K562 (cell line): ENCODE data around the gene SART1. TPM values are rescaled to one million over a fixed set of nuclear protein-coding genes. Genes with fewer than 3 reads are reported as not detected.

Experiments used
- ATAC-seq: fragments of 200-7000 bp; cut with Tn5 transposase; 3 replicates; pipeline ENCODE4 v1.9.1; 2020; ENCODE audit warnings: moderate library complexity
- BruUV-seq: library from RNA; stranded (reverse); fragments of 400-500 nt; replicated peaks from 2 replicates; lab custom pipeline; 2021; lab: Mats Ljungman, UMichigan
- CTCF ChIA-PET: fragments of 300-600 bp; formaldehyde crosslinking; extraction: SDS; loops from one replicate; lab custom pipeline; 2021; ENCODE audit warnings: low intra/inter-chr PET ratio; lab: Yijun Ruan, JAX
- POLR2A ChIA-PET: fragments of 300-600, 350-650 bp; sonication (Branson Sonifier 250); formaldehyde crosslinking; extraction: SDS; loops from one replicate; lab custom pipeline; 2021; ENCODE audit warnings: antibody characterized with exemption, inconsistent platforms; lab: Yijun Ruan, JAX
- DNase-seq, 4 experiments: peaks; one replicate each; pipeline versions ENCODE4 v3.0.0 to v3.0.0-alpha.2; 2011 to 2018; ENCODE audit warnings: low spot score in 3 of 4, mixed read lengths in 3 of 4; ENCODE audit errors: extremely low read depth in 1 of 4
- FAIRE-seq: peaks from 2 replicates; lab custom pipeline; 2011; peaks lifted over from hg19 to GRCh38; lab: Jason Lieb, UNC
- H2AFZ ChIP-seq: 2 replicates; pipeline ENCODE4 v1.6.0; 2011; ENCODE audit warnings: low read depth, low read length, control low read depth, inconsistent platforms
- H3K27ac ChIP-seq: fragments of 200-600 bp; 3 replicates; pipeline ENCODE4 v1.8.0; 2011; ENCODE audit warnings: low read depth, mild to moderate bottlenecking, control low read depth, inconsistent platforms, low read length, moderate library complexity, mixed read lengths; ENCODE audit errors: extremely low read depth
- H3K27me3 ChIP-seq, 2 experiments: fragments of 300-600 bp in 1 of 2; 2 replicates in 1 of 2; 3 replicates in 1 of 2; pipeline versions ENCODE4 v1.6.0 to v1.8.0; 2011; ENCODE audit warnings: inconsistent platforms in 2 of 2, low read length in 2 of 2, mild to moderate bottlenecking in 1 of 2, mixed read lengths in 1 of 2, moderate library complexity in 1 of 2; ENCODE audit not compliant: control insufficient read depth in 2 of 2, insufficient read depth in 2 of 2
- H3K36me3 ChIP-seq: fragments of 300-600 bp; 3 replicates; pipeline ENCODE4 v1.8.0; 2011; ENCODE audit warnings: mild to moderate bottlenecking, low read length, inconsistent platforms; ENCODE audit not compliant: control insufficient read depth, insufficient read depth
- H3K4me1 ChIP-seq, 2 experiments: fragments of 200-600 bp in 1 of 2; replicated peaks in 1 of 2; 2 replicates in 1 of 2; 3 replicates in 1 of 2; pipeline versions ENCODE4 v1.5.1 to v1.8.0; 2011; ENCODE audit warnings: inconsistent platforms in 2 of 2, low read length in 2 of 2, mild to moderate bottlenecking in 1 of 2, mixed read lengths in 1 of 2, moderate library complexity in 1 of 2; ENCODE audit not compliant: control insufficient read depth in 2 of 2, insufficient read depth in 2 of 2
- H3K4me2 ChIP-seq: 2 replicates; pipeline ENCODE4 v1.6.1; 2011; ENCODE audit warnings: low read length, control low read depth, inconsistent platforms, mixed read lengths; ENCODE audit not compliant: insufficient read depth
- H3K4me3 ChIP-seq: fragments of 200-600 bp; sonication (generic), shearing (Covaris generic); 2 replicates; pipeline ENCODE4 v1.5.1; 2016; ENCODE audit warnings: control low read depth, inconsistent platforms
- H3K79me2 ChIP-seq: fragments of 200-600 bp; 3 replicates; pipeline ENCODE4 v1.8.0; 2011; ENCODE audit warnings: low read length, inconsistent platforms; ENCODE audit not compliant: control insufficient read depth, insufficient read depth
- H3K9ac ChIP-seq, 2 experiments: 2 replicates each; pipeline versions ENCODE4 v1.6.0 to v1.6.1; 2011; ENCODE audit warnings: low read depth in 2 of 2, low read length in 2 of 2, control low read depth in 1 of 2, inconsistent platforms in 1 of 2, mild to moderate bottlenecking in 1 of 2, mixed read lengths in 1 of 2; ENCODE audit not compliant: insufficient read depth in 1 of 2
- H3K9me1 ChIP-seq: one replicate; pipeline ENCODE4 v1.6.0; 2011; ENCODE audit warnings: inconsistent platforms, mild to moderate bottlenecking, low read length, moderate library complexity; ENCODE audit not compliant: control insufficient read depth, insufficient read depth
- H3K9me3 ChIP-seq: replicated peaks from 2 replicates; pipeline ENCODE4 v1.5.1; 2011; ENCODE audit warnings: low read depth, low read length, inconsistent platforms; ENCODE audit not compliant: control insufficient read depth, insufficient read depth
- H4K20me1 ChIP-seq: replicated peaks from 2 replicates; pipeline ENCODE4 v1.6.1; 2011; ENCODE audit warnings: low read length, inconsistent platforms, mixed read lengths; ENCODE audit not compliant: control insufficient read depth, insufficient read depth
- ELF4 ChIP-seq: fragments of 450-650 bp; formaldehyde crosslinking; IDR thresholded peaks from 2 replicates; pipeline ENCODE4 v1.4.0; 2022; ENCODE audit warnings: missing genetic modification characterization
- KAT7 ChIP-seq: sonication (generic); formaldehyde crosslinking; IDR thresholded peaks from 2 replicates; pipeline ENCODE4 v1.8.0; 2022; ENCODE audit warnings: missing genetic modification reagents, mild to moderate bottlenecking, borderline replicate concordance
- TBP ChIP-seq: optimal IDR thresholded peaks from 2 replicates; pipeline ENCODE3; 2011; ENCODE audit warnings: low read depth, low read length, improper control_type of control experiment
- TCF3 ChIP-seq: sonication (generic); formaldehyde crosslinking; IDR thresholded peaks from 2 replicates; pipeline ENCODE4 v1.4.0; 2020; ENCODE audit warnings: mild to moderate bottlenecking, missing genetic modification reagents
- TOE1 ChIP-seq, 2 experiments: fragments of 450-650 bp in 1 of 2; sonication (generic) in 1 of 2; formaldehyde crosslinking in 1 of 2; IDR thresholded peaks; 2 replicates each; pipeline versions ENCODE4 v1.7.1 to v1.8.0; 2016 to 2022; ENCODE audit warnings: borderline replicate concordance in 2 of 2, mild to moderate bottlenecking in 2 of 2, antibody characterized with exemption in 1 of 2, inconsistent platforms in 1 of 2, low read depth in 1 of 2, missing genetic modification reagents in 1 of 2, moderate library complexity in 1 of 2
- TSC22D4 ChIP-seq: fragments of 450-650 bp; IDR thresholded peaks from 2 replicates; pipeline ENCODE4 v1.6.1; 2016; ENCODE audit warnings: missing genetic modification characterization, missing biosample characterization, control low read depth
- ZC3H11A ChIP-seq: IDR thresholded peaks from 2 replicates; pipeline ENCODE4 v1.6.1; 2012; ENCODE audit warnings: low read depth, low read length, improper control_type of control experiment
- WGBS: fragments of 100-300 bp; shearing (Covaris generic); methylation state at CpG from one replicate; pipeline ENCODE4 v1.1.6; 2016; ENCODE audit warnings: low coverage, mixed read lengths; ENCODE audit not compliant: insufficient coverage; ENCODE audit errors: missing lambda C conversion rate; 5-methylcytosine and 5-hydroxymethylcytosine counted together
- in situ Hi-C: fragments of 300-500 bp; cut with MboI; formaldehyde crosslinking; loops from 4 replicates; pipeline ENCODE4 v1.15.0; 2018; ENCODE audit warnings: inconsistent platforms, mixed read lengths
- intact Hi-C: fragments of 100-400 bp; cut with micrococcal nuclease; formaldehyde crosslinking; loops from 2 replicates; pipeline ENCODE4 v1.14.2; 2022
- polyA plus RNA-seq, 8 experiments: library from polyadenylated mRNA; depleted of rRNA in 4 of 8; stranded (reverse) in 5 of 8; unstranded in 3 of 8; fragments of >200 nt; fragmentation: Nextera tagmentation in 2 of 8; fragmentation: Illumina TruSeq in 1 of 8; extraction: Ambion mirVana in 2 of 8; extraction: Trizol in 1 of 8; gene quantifications; 2 replicates each; pipeline versions ENCODE4 v1.2.1 to v1.2.3, GENCODE V29; 2011 to 2014; ENCODE audit warnings: inconsistent platforms in 1 of 8, missing spikeins in 1 of 8
- total RNA-seq, 7 experiments: library from RNA; depleted of rRNA in 6 of 7; stranded (reverse); fragments of >200 nt in 6 of 7; fragmentation: Illumina TruSeq in 2 of 7; extraction: Trizol in 2 of 7; gene quantifications; 2 replicates each; pipeline versions ENCODE4 v1.2.1 to v1.2.3, GENCODE V29; 2011 to 2021; ENCODE audit warnings: low replicate concordance in 1 of 7
- TF ChIP-seq, protein P1 (sequence below): sonication (generic); formaldehyde crosslinking; IDR thresholded peaks from 2 replicates; pipeline ENCODE4 v1.8.1; 2023; ENCODE audit warnings: mild to moderate bottlenecking, missing genetic modification reagents
- TF ChIP-seq, protein P2 (sequence below), 2 experiments: fragments of 450-650 bp; IDR thresholded peaks; 2 replicates each; pipeline ENCODE4 v1.6.1; 2016
- TF ChIP-seq, protein P3 (sequence below): fragments of 450-650 bp; formaldehyde crosslinking; IDR thresholded peaks from 2 replicates; pipeline ENCODE4 v1.4.0; 2022; ENCODE audit warnings: mild to moderate bottlenecking, moderate library complexity

SART1 gene
- total and polyA plus RNA-seq, 9 of the 15 experiments (the other 6 are each of a cell fraction or from before 2014, with no cell fraction given) = 4.8 to 84.1 (median 31.7) TPM

DNA sequence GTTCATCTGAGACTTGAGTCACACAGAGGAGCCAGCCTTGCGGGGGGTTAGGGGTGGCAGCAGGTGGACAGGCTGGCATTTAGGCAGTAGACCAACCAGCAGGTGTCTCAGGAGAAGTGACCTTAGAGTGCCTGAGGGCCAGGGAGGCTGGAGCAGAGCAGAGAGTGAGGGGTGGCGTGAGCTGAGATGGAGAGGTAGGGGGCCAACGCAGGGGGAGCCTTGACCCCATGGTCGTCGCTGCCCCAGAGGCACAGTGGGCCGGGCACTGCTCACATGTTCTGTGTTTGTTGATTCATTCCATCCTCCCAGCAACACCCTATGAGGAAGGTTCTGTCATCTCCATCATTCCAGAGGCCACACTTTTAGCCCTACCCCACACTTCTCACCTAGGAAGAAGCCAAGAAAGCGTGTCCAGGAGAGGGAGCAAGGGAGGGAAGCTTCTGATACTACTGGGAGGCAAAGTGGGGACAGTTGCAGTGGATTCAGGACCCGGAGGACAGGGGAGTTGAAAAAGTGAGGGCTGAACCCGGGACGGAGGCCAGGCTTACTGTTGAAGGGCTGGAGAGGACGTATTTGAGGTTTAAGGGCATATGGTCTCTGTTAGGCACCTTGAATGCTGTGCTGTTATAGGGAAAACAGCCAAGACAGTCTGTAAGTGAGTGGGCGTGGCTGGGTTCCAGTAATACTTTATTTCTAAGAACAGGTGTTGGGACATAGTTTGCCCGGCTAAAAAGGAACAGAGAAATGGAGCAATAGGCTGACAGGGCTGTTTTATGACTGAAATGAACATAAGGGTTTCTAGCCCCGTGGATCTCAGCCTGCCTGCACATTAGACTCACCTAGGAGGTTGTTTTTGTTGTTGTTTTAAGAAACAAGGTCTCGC lies 7.3 kb downstream of the SART1 start (continued):
- TF ChIP-seq, protein P1, sequence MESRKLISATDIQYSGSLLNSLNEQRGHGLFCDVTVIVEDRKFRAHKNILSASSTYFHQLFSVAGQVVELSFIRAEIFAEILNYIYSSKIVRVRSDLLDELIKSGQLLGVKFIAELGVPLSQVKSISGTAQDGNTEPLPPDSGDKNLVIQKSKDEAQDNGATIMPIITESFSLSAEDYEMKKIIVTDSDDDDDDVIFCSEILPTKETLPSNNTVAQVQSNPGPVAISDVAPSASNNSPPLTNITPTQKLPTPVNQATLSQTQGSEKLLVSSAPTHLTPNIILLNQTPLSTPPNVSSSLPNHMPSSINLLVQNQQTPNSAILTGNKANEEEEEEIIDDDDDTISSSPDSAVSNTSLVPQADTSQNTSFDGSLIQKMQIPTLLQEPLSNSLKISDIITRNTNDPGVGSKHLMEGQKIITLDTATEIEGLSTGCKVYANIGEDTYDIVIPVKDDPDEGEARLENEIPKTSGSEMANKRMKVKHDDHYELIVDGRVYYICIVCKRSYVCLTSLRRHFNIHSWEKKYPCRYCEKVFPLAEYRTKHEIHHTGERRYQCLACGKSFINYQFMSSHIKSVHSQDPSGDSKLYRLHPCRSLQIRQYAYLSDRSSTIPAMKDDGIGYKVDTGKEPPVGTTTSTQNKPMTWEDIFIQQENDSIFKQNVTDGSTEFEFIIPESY = peak; percentile 56; the same call in 1 of the 2 replicates
- no peak for TF ChIP-seq TCF3 (CRISPR knock-in tag)
- TF ChIP-seq TOE1 (IDR thresholded peaks at IDR 0.05; ENCODE audit: borderline replicate concordance) = no peak
- TF ChIP-seq TOE1 (CRISPR knock-in tag; IDR thresholded peaks at IDR 0.05; ENCODE audit: borderline replicate concordance, low read depth) = no peak

DNA sequence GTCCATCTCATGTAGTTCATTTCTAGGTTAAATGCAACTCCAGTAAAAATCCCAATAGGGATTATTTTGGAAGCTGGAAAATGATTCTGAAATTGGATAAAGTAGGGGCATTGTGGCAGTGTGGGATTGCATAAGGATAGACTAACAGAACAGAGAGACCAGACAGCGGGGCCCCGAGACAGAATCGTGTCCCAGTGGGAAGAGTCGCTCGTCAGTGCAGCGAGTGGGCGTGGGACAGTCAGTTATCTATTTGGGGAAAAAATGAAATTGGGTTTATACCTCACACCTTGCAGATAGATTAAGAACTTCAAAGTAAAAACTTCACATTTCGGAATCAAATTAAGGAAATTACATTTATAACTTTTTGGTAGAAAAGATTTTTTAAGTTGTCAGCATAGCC lies 10.6 kb downstream of the SART1 start:
- Histone ChIP-seq H3K9me1 (no peaks in the 10 kb centered on the region), H3K9me3 (no peaks in the 10 kb centered on the region), H3K27ac (no peak overlapping the region), H2AFZ (no peak overlapping the region), H3K9ac (no peak overlapping the region), H4K20me1 (no peaks in the 10 kb centered on the region), H3K4me3 (no peak overlapping the region), H3K79me2 (no peaks in the 10 kb centered on the region), H3K4me1 (peaks cover 0 to 14% of the 10 kb centered on the region in 2 experiments; a peak in 3 of 5 replicates), H3K36me3 (peaks cover 68% of the 10 kb centered on the region), H3K4me2 (no peak overlapping the region), H3K27me3 (no peaks in the 10 kb centered on the region)
- 84% methylated on average over 8 of the region's 8 CpGs for WGBS
- FAIRE-seq = no peak
- DNase-seq = no peak
- in situ Hi-C loops (no loop called here), intact Hi-C loops (no loop called here)
- TF ChIP-seq TSC22D4 (tag) (no peak), ELF4 (CRISPR knock-in tag) (no peak), ZC3H11A (no peak), TBP (no peak), KAT7 (CRISPR knock-in tag) (no peak)
- TF ChIP-seq, protein P2, sequence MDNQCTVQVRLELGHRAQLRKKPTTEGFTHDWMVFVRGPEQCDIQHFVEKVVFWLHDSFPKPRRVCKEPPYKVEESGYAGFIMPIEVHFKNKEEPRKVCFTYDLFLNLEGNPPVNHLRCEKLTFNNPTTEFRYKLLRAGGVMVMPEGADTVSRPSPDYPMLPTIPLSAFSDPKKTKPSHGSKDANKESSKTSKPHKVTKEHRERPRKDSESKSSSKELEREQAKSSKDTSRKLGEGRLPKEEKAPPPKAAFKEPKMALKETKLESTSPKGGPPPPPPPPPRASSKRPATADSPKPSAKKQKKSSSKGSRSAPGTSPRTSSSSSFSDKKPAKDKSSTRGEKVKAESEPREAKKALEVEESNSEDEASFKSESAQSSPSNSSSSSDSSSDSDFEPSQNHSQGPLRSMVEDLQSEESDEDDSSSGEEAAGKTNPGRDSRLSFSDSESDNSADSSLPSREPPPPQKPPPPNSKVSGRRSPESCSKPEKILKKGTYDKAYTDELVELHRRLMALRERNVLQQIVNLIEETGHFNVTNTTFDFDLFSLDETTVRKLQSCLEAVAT (IDR thresholded peaks at IDR 0.05) = no peak
- TF ChIP-seq, protein P3, sequence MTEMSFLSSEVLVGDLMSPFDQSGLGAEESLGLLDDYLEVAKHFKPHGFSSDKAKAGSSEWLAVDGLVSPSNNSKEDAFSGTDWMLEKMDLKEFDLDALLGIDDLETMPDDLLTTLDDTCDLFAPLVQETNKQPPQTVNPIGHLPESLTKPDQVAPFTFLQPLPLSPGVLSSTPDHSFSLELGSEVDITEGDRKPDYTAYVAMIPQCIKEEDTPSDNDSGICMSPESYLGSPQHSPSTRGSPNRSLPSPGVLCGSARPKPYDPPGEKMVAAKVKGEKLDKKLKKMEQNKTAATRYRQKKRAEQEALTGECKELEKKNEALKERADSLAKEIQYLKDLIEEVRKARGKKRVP = no peak
- ATAC-seq = no peak
- POLR2A ChIA-PET = interaction anchor here (0.6 to 1.2 kb wide), 2 partner anchors 18 to 80 kb away, joined by 3 to 4 read pairs; no protein-coding TSS in a partner anchor
- CTCF ChIA-PET = interaction anchor here (0.6 kb wide), 1 partner anchor 87 kb away, joined by 3 read pairs; no protein-coding TSS in a partner anchor
- no TSS peak for BruUV-seq
